ENCODE measurements around the gene DNAJB2.

DNA sequence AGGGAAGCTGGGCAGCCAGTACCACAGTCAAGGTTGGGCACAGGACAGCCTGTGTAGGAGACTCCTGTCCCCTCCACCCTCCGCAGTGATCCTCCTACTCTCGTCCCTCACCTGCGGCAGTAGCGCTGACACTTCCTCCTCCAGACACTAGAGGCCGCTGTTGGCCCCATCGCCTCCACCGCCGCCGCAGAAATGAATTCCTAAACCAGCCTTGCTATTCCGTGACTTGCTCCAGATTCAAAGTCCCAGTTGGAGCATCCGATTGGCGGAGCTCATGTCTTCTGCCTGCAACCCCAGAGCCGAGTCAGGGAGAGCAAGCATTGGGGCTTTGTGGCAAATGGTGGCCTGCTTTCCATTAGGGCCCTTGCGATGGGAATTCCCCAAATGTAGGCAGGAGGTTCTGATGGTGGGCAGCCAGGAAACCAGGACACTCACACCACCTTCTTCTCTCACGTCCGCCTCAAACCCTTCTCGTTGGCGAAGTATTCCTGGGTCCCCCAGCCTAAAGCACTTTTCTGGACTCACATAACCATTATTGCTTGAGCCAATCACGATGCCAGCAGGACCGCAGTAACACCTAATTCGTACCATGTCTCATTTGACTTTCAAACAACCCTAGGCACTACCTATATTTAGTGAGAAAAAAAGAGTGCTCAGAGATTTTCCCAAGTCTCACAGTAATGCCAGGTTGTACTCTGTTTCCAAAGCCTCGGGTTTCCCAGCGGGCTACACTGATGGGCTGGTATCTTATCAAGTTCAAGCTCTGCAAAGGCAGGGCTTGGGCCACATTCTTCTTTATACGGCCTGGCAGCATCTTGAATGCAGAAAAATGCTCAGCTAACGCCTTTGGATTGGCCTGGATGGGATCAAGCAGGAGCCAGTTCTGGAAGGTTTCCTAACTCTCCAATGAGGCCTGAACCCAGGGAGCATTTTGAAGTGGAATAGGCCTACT is 1.2 kb upstream of the DNAJB2 start:
- TF ChIP-seq, protein P1, sequence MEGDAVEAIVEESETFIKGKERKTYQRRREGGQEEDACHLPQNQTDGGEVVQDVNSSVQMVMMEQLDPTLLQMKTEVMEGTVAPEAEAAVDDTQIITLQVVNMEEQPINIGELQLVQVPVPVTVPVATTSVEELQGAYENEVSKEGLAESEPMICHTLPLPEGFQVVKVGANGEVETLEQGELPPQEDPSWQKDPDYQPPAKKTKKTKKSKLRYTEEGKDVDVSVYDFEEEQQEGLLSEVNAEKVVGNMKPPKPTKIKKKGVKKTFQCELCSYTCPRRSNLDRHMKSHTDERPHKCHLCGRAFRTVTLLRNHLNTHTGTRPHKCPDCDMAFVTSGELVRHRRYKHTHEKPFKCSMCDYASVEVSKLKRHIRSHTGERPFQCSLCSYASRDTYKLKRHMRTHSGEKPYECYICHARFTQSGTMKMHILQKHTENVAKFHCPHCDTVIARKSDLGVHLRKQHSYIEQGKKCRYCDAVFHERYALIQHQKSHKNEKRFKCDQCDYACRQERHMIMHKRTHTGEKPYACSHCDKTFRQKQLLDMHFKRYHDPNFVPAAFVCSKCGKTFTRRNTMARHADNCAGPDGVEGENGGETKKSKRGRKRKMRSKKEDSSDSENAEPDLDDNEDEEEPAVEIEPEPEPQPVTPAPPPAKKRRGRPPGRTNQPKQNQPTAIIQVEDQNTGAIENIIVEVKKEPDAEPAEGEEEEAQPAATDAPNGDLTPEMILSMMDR (IDR thresholded peaks at IDR 0.05): peak; percentile 96 to 99
- no peak for TF ChIP-seq EP300 (IDR thresholded peaks at IDR 0.05)

All from suprapubic skin (tissue), 3 donors.